ENCODE measurements around the gene TRIM9. TPM values are rescaled to one million over a fixed set of nuclear protein-coding genes. Genes with fewer than 3 reads are reported as not detected.

The TRIM9 gene
- total and polyA plus RNA-seq, 2 donors (not counting 3 experiments of a cell fraction or from before 2014, with no cell fraction given), result not detected

DNA sequence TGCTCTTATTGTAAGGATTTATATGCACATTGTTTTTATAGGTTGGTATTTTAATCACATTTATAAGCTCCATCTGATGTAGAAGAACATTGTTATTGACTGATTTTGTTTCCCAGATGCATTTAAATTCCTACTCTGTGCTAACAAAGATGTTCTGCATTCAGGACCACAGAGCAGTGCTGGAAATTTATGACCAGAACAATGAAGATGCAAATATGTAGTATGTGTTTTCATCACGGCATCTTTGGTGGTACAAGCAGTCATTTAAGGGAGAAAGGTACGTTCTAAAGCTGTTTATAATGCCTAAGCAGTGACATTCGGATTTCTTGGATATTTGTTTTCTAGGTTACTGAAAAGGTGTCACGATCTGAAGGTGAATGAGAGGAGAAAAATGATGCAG is 66.5 kb downstream of the TRIM9 start:
- Histone ChIP-seq H4K20me1 (replicated peaks; ENCODE audit: control insufficient read depth, extremely low read depth, insufficient read depth, low read length) (no peaks in the 10 kb centered on the region), H3K27ac (ENCODE audit: insufficient read depth, low read depth, low read length) (no peak overlapping the region), H3K4me2 (ENCODE audit: insufficient read depth, low read length) (no peak overlapping the region), H3K9me3 (replicated peaks; ENCODE audit: control insufficient read depth, insufficient read depth, low read length) (no peaks in the 10 kb centered on the region), H3K4me1 (ENCODE audit: control insufficient read depth, extremely low read depth, insufficient read depth, low read length) (no peaks in the 10 kb centered on the region), H3K9me1 (replicated peaks; ENCODE audit: control insufficient read depth, extremely low read depth, insufficient read depth, low read length) (no peaks in the 10 kb centered on the region), H3K79me2 (ENCODE audit: control insufficient read depth, insufficient read depth, low read length) (no peaks in the 10 kb centered on the region), H3K27me3 (ENCODE audit: control insufficient read depth in 2 of 2, insufficient read depth in 2 of 2, low read length in 2 of 2) (peaks cover 4 to 7% of the 10 kb centered on the region in 2 experiments), H2AFZ (ENCODE audit: low read depth, low read length) (no peak overlapping the region), H3K4me3 (replicated peaks in 1 of 3; ENCODE audit: insufficient read depth in 1 of 3, low read depth in 1 of 3, low read length in 3 of 3) (no peak overlapping the region), H3K36me3 (ENCODE audit: control insufficient read depth in 2 of 2, extremely low read depth in 1 of 2, insufficient read depth in 2 of 2, low read length in 2 of 2) (no peaks in the 10 kb centered on the region), H3K9ac (replicated peaks; ENCODE audit: extremely low read depth, insufficient read depth, low read length) (no peak overlapping the region)
- intact Hi-C loops (cut with micrococcal nuclease), result no loop called here
- BruUV-seq (replicated peaks), result no TSS peak
- CTCF ChIA-PET, result interaction anchor here (1.3 kb wide), 1 partner anchor 14 kb away, joined by 5 read pairs; no protein-coding TSS in a partner anchor
- dilution Hi-C loops (cut with MboI; ENCODE audit: extremely low pct_ligation_motif_present, low sequenced_read_pairs), result no loop called here
- TF ChIP-seq EZH2 (IDR thresholded peaks at IDR 0.05; ENCODE audit: borderline replicate concordance, low read depth, low read length, severe bottlenecking) (no peak), MYC (IDR thresholded peaks at IDR 0.05; ENCODE audit: low read depth, low read length) (no peak), POLR2AphosphoS5 (IDR thresholded peaks at IDR 0.05; ENCODE audit: insufficient read depth, low read depth, low read length) (no peak), GATA2 (IDR thresholded peaks at IDR 0.05; ENCODE audit: insufficient read depth, insufficient read length, low read depth, low read length) (no peak), JUN (IDR thresholded peaks at IDR 0.05; ENCODE audit: borderline replicate concordance, insufficient read depth, insufficient read length, low read depth) (no peak), FOS (IDR thresholded peaks at IDR 0.05; ENCODE audit: borderline replicate concordance, insufficient read depth, low read length) (no peak), POLR2A (IDR thresholded peaks at IDR 0.05; ENCODE audit: low read depth, low read length) (no peak)
- TF ChIP-seq, protein P1, sequence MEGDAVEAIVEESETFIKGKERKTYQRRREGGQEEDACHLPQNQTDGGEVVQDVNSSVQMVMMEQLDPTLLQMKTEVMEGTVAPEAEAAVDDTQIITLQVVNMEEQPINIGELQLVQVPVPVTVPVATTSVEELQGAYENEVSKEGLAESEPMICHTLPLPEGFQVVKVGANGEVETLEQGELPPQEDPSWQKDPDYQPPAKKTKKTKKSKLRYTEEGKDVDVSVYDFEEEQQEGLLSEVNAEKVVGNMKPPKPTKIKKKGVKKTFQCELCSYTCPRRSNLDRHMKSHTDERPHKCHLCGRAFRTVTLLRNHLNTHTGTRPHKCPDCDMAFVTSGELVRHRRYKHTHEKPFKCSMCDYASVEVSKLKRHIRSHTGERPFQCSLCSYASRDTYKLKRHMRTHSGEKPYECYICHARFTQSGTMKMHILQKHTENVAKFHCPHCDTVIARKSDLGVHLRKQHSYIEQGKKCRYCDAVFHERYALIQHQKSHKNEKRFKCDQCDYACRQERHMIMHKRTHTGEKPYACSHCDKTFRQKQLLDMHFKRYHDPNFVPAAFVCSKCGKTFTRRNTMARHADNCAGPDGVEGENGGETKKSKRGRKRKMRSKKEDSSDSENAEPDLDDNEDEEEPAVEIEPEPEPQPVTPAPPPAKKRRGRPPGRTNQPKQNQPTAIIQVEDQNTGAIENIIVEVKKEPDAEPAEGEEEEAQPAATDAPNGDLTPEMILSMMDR (IDR thresholded peaks at IDR 0.05; ENCODE audit: extremely low read depth in 1 of 2, insufficient read depth in 1 of 2, low read depth in 1 of 2, low read length in 2 of 2), result no peak
- TF ChIP-seq, protein P2, sequence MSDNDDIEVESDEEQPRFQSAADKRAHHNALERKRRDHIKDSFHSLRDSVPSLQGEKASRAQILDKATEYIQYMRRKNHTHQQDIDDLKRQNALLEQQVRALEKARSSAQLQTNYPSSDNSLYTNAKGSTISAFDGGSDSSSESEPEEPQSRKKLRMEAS (IDR thresholded peaks at IDR 0.05; ENCODE audit: insufficient read depth, insufficient read length), result no peak
- POLR2A ChIA-PET, result no interaction called here
- FAIRE-seq (no peak), DNase-seq (ENCODE audit: low read depth, low spot score) (no peak)

All from endothelial cell of umbilical vein (primary cell).